GM18511 (cell line): ENCODE data around the gene CALD1.
A peak's percentile ranks its signal among the peaks of the same experiment; 100 is the strongest.

Experiments used
- ATAC-seq: cut with Tn5 transposase; IDR thresholded peaks from one replicate; pipeline ENCODE4 v1.9.1; 2021; ENCODE audit warnings: mild to moderate bottlenecking, moderate library complexity; ENCODE audit not compliant: unreplicated experiment

The CALD1 gene

GRCh38 chr7:134920026-134920753, 140.8 kb downstream of the CALD1 start:
- peak; percentile 65 for ATAC-seq

DNA sequence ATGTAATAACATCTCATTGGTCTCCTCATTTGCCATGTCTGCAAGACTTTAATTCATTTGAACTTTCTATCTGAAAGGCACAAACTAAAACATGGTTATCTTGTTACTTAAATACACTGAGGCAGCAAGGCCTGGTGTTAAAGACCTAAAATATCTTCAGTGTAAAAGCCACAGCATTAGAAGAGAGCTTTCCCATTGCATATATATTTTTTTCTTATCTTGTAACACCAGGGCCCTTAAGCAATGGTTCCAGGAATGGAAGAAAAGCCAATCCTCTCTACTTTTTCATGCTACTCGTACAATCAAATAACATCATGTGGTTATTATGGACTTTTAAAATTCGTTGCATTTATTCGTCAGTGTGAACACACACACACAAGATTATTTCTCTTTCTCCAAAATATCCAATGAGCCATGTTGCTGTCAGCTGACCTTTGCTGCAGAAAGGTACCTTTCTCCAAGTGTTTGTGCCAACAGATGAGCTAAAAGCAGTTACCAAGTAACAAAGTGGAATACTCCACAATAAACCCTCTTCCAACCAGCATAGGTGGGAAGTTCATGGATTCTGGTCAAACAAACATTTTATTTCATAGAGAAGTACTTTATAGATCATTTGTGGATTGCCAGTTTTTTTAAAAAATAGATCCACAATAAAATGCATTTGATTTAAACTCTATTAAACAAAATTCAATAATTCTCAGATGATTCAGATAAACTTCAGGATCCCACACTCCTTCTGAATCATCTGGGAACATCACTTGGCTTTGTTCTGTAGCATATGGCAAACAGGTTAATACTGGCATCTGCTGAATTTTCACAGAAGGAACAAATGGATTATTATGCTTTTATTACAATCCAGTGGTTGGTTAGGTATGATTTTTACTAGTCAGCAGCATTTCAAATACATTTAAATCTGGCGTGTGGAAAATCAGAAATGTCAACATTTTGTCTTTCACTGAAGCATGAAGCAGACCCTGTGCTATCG, 143.6 kb downstream of the CALD1 start:
- ATAC-seq = no peak

DNA sequence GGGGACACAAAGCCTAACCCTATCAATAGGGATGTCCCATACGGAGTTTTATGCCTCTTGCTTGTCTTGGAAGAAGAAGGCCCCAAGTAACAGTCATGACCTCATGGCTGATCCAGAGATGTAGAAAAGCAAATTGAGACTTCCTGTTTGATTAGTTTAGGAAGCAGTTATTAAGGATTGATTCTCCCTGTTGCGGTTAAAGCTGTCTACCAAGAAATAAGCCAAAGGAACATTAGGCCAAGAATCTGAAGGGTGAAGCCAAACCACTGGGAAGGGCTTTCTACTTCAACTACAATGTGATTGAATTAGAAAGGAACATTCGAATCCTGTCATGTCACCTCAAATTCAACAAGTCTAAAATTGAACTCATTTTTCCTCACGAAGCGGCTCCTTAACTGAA, 146.3 kb downstream of the CALD1 start:
- no peak for ATAC-seq

GRCh38 chr7:134926396-134926795, 147.0 kb downstream of the CALD1 start:
- ATAC-seq = no peak

DNA sequence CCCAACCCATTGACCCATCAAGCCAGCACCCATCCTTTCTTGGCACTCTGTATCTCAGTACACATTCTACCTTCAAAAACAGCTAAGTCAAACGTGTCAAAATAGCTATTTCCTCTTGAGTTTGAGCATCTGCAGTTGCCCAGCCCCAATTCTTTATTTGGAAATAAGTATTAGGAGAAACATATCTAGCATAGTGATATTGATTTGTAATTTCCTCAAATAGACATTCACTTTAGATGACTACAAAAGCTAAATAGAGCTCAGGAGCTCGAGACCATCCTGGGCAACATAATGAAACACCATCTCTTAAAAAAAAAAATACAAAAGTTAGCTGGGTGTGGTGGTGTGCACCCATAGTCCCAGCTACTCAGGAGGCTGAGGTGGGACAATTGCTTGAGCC, 147.6 kb downstream of the CALD1 start:
- ATAC-seq = no peak

DNA sequence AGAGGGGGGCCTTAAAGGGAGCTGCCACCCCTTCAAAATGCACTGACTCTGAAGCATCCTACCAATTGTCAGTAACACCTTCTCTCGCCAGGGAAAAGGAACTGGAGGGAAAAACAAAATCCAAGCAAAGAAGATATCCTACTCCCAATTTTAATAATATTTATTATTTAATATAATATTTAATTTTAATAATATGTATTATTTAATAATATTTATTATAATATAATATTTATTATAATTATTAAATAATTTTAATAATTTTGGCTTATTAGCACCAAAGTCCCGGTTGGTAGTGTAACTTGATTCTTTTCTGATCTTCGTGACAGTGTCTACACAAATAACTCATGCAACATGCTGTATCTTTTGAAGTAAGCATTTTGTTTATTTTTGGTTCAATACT, 148.3 kb downstream of the CALD1 start:
- no peak for ATAC-seq

DNA sequence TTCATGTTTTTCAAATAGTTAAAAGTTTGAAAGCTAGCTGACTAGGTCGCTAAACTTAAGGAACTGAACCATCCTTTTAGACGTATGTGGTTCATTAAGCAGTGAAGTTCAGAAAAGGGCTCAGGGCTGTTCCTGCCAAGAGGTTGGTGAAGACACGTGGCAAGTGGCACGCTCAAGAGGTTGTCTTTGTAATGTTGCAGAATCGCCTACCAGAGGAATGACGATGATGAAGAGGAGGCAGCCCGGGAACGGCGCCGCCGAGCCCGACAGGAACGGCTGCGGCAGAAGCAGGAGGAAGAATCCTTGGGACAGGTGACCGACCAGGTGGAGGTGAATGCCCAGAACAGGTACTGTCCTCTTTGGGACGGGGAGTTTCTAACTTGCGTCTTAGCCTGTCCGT, 149.1 kb downstream of the CALD1 start:
- ATAC-seq = no peak

DNA sequence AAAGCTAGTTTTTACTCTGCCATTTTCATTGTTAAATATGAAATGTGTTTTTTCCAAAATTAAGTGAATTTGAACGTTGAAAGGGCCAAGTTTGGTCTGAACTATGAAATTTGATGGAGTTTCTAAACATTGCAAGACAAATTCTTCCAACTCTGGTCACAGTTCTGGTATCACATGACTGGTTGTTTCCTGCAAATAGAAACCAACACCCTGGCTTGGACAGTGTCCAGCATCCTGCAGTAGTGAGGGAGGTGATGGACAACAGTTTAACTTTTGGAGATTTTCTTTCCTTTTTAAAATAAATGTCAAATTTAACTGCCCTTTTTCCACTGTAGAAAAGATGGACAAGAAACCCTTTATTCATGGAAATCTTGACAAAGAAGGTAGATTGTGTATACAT, 152.1 kb downstream of the CALD1 start:
- no peak for ATAC-seq

DNA sequence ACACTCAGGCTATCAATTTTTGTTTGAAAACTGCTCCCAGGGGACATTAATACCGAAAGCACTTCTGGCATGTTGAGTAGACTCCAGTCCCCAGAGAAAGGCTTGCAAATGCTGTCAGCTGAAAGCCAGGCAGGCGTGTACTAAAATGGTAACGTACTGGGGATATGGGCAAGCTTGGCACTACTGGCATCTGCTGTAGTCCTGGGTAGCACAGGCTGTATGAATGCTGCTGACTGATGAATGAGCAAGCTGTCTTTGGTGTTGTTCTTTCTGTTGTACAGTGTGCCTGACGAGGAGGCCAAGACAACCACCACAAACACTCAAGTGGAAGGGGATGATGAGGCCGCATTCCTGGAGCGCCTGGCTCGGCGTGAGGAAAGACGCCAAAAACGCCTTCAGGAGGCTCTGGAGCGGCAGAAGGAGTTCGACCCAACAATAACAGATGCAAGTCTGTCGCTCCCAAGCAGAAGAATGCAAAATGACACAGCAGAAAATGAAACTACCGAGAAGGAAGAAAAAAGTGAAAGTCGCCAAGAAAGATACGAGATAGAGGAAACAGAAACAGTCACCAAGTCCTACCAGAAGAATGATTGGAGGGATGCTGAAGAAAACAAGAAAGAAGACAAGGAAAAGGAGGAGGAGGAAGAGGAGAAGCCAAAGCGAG, 153.4 kb downstream of the CALD1 start:
- peak; percentile 84 for ATAC-seq

DNA sequence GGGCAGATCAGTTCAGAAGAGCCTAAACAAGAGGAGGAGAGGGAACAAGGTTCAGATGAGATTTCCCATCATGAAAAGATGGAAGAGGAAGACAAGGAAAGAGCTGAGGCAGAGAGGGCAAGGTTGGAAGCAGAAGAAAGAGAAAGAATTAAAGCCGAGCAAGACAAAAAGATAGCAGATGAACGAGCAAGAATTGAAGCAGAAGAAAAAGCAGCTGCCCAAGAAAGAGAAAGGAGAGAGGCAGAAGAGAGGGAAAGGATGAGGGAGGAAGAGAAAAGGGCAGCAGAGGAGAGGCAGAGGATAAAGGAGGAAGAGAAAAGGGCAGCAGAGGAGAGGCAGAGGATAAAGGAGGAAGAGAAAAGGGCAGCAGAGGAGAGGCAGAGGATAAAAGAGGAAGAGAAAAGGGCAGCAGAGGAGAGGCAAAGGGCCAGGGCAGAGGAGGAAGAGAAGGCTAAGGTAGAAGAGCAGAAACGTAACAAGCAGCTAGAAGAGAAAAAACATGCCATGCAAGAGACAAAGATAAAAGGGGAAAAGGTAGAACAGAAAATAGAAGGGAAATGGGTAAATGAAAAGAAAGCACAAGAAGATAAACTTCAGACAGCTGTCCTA, 154.1 kb downstream of the CALD1 start:
- ATAC-seq = no peak

DNA sequence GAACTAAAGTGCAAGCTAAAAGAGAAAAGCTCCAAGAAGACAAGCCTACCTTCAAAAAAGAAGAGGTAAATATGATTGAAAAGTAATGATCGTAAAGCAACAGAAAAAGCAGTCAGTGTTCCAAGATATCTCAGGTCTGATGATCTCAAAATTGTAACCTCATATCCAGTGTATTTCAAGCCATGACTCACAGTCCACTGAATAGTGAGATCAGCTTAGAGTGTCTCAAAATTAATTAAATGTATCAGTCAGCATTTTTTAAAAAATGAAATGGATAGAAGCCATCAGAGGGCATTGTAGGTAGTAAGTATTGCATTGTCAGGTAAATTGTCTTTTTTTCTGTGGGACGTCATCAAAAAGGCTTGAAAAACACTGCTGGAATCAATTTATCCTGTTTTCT, 156.3 kb downstream of the CALD1 start:
- no peak for ATAC-seq

- ATAC-seq = no peak
These were observed 157.6 kb downstream of the CALD1 start for GRCh38 chr7:134936893-134937510.

DNA sequence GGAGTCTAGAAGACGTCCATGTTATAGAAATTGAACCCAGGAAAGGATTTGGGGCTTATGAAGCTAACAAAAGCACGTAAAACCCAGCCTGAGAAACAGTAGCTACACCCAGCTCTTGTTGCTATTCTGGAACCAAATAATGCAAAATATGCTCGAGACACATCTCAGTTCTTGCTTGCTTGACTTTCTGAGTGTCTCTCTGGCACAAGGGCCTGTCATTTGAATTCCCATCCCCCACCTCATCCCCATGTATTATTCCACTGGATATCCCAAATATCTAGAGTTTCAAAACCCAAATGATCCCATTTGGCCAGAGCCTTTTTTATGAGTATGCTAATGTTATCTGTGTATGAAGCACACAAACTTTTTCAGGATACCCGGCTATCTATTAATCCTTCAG, 158.7 kb downstream of the CALD1 start:
- no peak for ATAC-seq

GRCh38 chr7:134939136-134939535, 159.7 kb downstream of the CALD1 start:
- ATAC-seq = no peak

GRCh38 chr7:134940729-134941128, 161.3 kb downstream of the CALD1 start:
- ATAC-seq = no peak

GRCh38 chr7:134941185-134941900, 161.9 kb downstream of the CALD1 start:
- ATAC-seq = no peak

GRCh38 chr7:134941952-134942351, 162.5 kb downstream of the CALD1 start:
- ATAC-seq = no peak

DNA sequence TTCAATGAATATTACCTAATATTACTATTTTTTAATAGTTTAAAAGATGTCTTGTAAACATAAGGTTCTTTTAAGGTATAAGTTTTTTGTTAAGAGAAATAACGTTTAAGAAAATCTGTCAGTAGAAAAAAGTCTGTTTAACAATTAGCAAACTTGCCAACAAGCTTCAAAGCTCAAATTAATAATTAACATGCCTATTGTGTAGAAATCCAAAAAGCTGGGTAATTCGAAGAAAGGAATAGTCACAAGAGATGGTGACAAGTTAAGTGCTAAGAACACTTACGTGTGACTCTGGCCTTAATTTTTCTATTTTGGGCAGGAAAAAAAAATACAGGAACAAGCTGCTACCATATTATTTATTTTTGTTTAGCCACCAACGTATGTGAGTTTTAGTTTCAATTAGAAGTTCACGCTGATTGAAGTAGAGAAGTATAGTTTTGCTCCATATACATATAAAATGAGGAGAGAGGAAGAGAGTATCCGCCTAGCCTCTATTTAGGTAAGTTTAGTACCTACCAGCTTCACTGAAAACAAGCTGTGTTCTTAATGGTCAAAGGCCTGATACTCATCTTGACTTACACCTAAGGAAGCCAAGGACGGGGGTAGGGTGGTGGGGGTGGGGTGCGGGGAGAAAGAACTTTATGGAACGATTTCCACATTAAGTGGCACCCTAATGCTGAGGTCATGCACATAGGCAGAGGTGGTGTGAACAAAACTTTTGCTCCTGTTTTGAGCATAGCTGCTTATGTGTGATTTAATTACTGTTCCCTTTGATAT, 163.4 kb downstream of the CALD1 start:
- no peak for ATAC-seq

GRCh38 chr7:134943785-134944400, 164.5 kb downstream of the CALD1 start:
- peak; percentile 83 for ATAC-seq
